Measurements from ENCODE around the gene ASPM.
"Not testable (repeated sequence)": the region's sequence is repeated elsewhere in the genome, so short reads cannot be mapped to it uniquely, and the experiment has no call there.

The ASPM gene

GRCh38 chr1:197080323-197080722 lies 66.1 kb downstream of the ASPM start:
- DNase-seq: no peak

GRCh38 chr1:197076585-197076984 lies 69.9 kb downstream of the ASPM start:
- DNase-seq: no peak

GRCh38 chr1:197073978-197074377 lies 72.5 kb downstream of the ASPM start:
- DNase-seq: no peak

- DNase-seq: no peak
Measured at GRCh38 chr1:197067457-197067818, 79.0 kb downstream of the ASPM start.

- DNase-seq: no peak
Measured at GRCh38 chr1:197066719-197067456, 79.6 kb downstream of the ASPM start, which contains the start of gene F13B. Gene F13B, minus strand, starts transcription at chr1:197067260. Its CDS starts 37 bp downstream, at chr1:197067223.

- DNase-seq: no peak
Measured at GRCh38 chr1:197066277-197066676, 80.2 kb downstream of the ASPM start.

- DNase-seq: no peak
Measured at GRCh38 chr1:197065559-197065958, 80.9 kb downstream of the ASPM start.

- no peak for DNase-seq
Measured at GRCh38 chr1:197063212-197063611, 83.3 kb downstream of the ASPM start.

- no peak for DNase-seq
Measured at GRCh38 chr1:197062692-197063091, 83.8 kb downstream of the ASPM start.

- no peak for DNase-seq
Measured at GRCh38 chr1:197049100-197049499, 97.4 kb downstream of the ASPM start.

GRCh38 chr1:197042676-197043341 lies 103.7 kb downstream of the ASPM start:
- DNase-seq: no peak

- DNase-seq: no peak
Measured at GRCh38 chr1:197041486-197042353, 104.7 kb downstream of the ASPM start.

GRCh38 chr1:197036861-197037260 lies 109.6 kb downstream of the ASPM start:
- no peak for DNase-seq

GRCh38 chr1:197034631-197035339 lies 111.7 kb downstream of the ASPM start:
- DNase-seq: not testable (repeated sequence)
